Stimulated activated CD4-positive, alpha-beta T cell treated with anti-CD3 and anti-CD28 coated beads, Interleukin-2, amount 100 ng/mL, for 24 hours (primary cell): ENCODE results near the gene IL10RB.
"Not testable (repeated sequence)": the region's sequence is repeated elsewhere in the genome, so short reads cannot be mapped to it uniquely, and the experiment has no call there.

Experiments
- DNase-seq, 2 donors: peaks; one replicate each; pipeline ENCODE4 v3.0.0-alpha.2; 2020

Gene IL10RB

GRCh38 chr21:33242846-33243245, 23.3 kb upstream of the IL10RB start:
- DNase-seq, result not testable (repeated sequence)

GRCh38 chr21:33244082-33244778, 21.9 kb upstream of the IL10RB start:
- no peak for DNase-seq

GRCh38 chr21:33244779-33245105, 21.4 kb upstream of the IL10RB start:
- no peak for DNase-seq

GRCh38 chr21:33245289-33245918, 20.8 kb upstream of the IL10RB start:
- no peak for DNase-seq

GRCh38 chr21:33246506-33246905, 19.7 kb upstream of the IL10RB start:
- no peak for DNase-seq

- no peak for DNase-seq
Observed at GRCh38 chr21:33246963-33247362, 19.2 kb upstream of the IL10RB start.

- no peak for DNase-seq
Observed at GRCh38 chr21:33247599-33247998, 18.6 kb upstream of the IL10RB start.

GRCh38 chr21:33249331-33250002, 16.7 kb upstream of the IL10RB start:
- no peak for DNase-seq

- DNase-seq, result no peak
Observed at GRCh38 chr21:33251119-33251518, 15.0 kb upstream of the IL10RB start.

GRCh38 chr21:33253382-33253781, 12.8 kb upstream of the IL10RB start:
- not testable (repeated sequence) for DNase-seq

GRCh38 chr21:33254766-33255165, 11.4 kb upstream of the IL10RB start:
- no peak for DNase-seq

- DNase-seq, result no peak
Observed at GRCh38 chr21:33255404-33255803, 10.8 kb upstream of the IL10RB start.

GRCh38 chr21:33256019-33256418, 10.1 kb upstream of the IL10RB start:
- no peak for DNase-seq

- DNase-seq, result no peak
Observed at GRCh38 chr21:33257094-33257803, 8.9 kb upstream of the IL10RB start.

- no peak for DNase-seq
Observed at GRCh38 chr21:33258475-33258874, 7.7 kb upstream of the IL10RB start.

- no peak for DNase-seq
Observed at GRCh38 chr21:33259428-33259827, 6.7 kb upstream of the IL10RB start.

- no peak for DNase-seq
Observed at GRCh38 chr21:33259995-33260394, 6.2 kb upstream of the IL10RB start.

- no peak for DNase-seq
Observed at GRCh38 chr21:33261635-33262034, 4.5 kb upstream of the IL10RB start.

- no peak for DNase-seq
Observed at GRCh38 chr21:33262921-33263320, 3.2 kb upstream of the IL10RB start.

GRCh38 chr21:33264561-33264960, 1.6 kb upstream of the IL10RB start:
- no peak for DNase-seq

- DNase-seq, result peak in 1 of 2 donors; percentile 22
Observed at GRCh38 chr21:33265664-33266049, 510 bp upstream of the IL10RB start.

- peak; percentile 45 to 48 for DNase-seq
Observed at GRCh38 chr21:33266789-33267135, 595 bp downstream of the IL10RB start.

- DNase-seq, result no peak
Observed at GRCh38 chr21:33267250-33267649, 1.1 kb downstream of the IL10RB start.

GRCh38 chr21:33268393-33268736, 2.2 kb downstream of the IL10RB start:
- DNase-seq, result no peak
